IMR-90 (cell line): Measurements from ENCODE around the gene LSM12. TPM values are rescaled to one million over a fixed set of nuclear protein-coding genes. Genes with fewer than 3 reads are reported as not detected.

Experiments
- ATAC-seq: fragments of 200-7000 bp; cut with Tn5 transposase; 2 replicates; pipeline ENCODE4 v1.9.1; 2020; ENCODE audit warnings: low read depth, mild to moderate bottlenecking, moderate library complexity
- BruUV-seq: library from RNA; stranded (reverse); fragments of 400-500 nt; replicated peaks from 2 replicates; lab custom pipeline; 2021; lab: Mats Ljungman, UMichigan
- CTCF ChIA-PET: fragments of 300-600 bp; formaldehyde crosslinking; extraction: SDS; loops from one replicate; lab custom pipeline; 2021; ENCODE audit warnings: antibody characterized with exemption; lab: Yijun Ruan, JAX
- POLR2A ChIA-PET: fragments of 300-600 bp; sonication (Branson Sonifier 250); formaldehyde crosslinking; loops from one replicate; lab custom pipeline; 2022; ENCODE audit warnings: antibody characterized with exemption; ENCODE audit not compliant: unreplicated experiment; lab: Charles Lee
- DNase-seq: peaks from one replicate; pipeline ENCODE4 v3.0.0; 2013
- H2AFZ ChIP-seq: replicated peaks from 2 replicates; pipeline ENCODE3; 2013; ENCODE audit warnings: low read length, mild to moderate bottlenecking; ENCODE audit not compliant: poor library complexity
- H2AK5ac ChIP-seq: 2 replicates; pipeline ENCODE4 v1.6.1; 2013; ENCODE audit warnings: low read depth, low read length, inconsistent platforms
- H2AK9ac ChIP-seq: replicated peaks from 2 replicates; pipeline ENCODE3; 2013; ENCODE audit warnings: mild to moderate bottlenecking, low read depth, low read length, moderate library complexity; ENCODE audit not compliant: poor library complexity
- H2BK120ac ChIP-seq: 2 replicates; pipeline ENCODE4 v1.6.1; 2013; ENCODE audit warnings: low read depth, low read length, inconsistent platforms
- H2BK15ac ChIP-seq: 3 replicates; pipeline ENCODE4 v1.6.1; 2013; ENCODE audit warnings: low read depth, low read length, inconsistent platforms
- H2BK20ac ChIP-seq: 2 replicates; pipeline ENCODE4 v1.6.1; 2013; ENCODE audit warnings: low read depth, mild to moderate bottlenecking, inconsistent platforms, low read length, moderate library complexity
- H2BK5ac ChIP-seq: 2 replicates; pipeline ENCODE4 v1.6.1; 2013; ENCODE audit warnings: mild to moderate bottlenecking, low read depth, low read length, inconsistent platforms; ENCODE audit not compliant: poor library complexity, severe bottlenecking
- H3K14ac ChIP-seq: replicated peaks from 2 replicates; pipeline ENCODE4 v1.6.1; 2013; ENCODE audit warnings: low read depth, low read length, inconsistent platforms
- H3K18ac ChIP-seq: 2 replicates; pipeline ENCODE4 v1.6.1; 2013; ENCODE audit warnings: low read depth, low read length, control low read depth
- H3K23ac ChIP-seq: 2 replicates; pipeline ENCODE4 v1.6.1; 2013; ENCODE audit warnings: low read depth, low read length, inconsistent platforms
- H3K27ac ChIP-seq: 2 replicates; pipeline ENCODE4 v1.5.1; 2013; ENCODE audit warnings: mild to moderate bottlenecking, control low read depth, low read length; ENCODE audit not compliant: insufficient read depth
- H3K27me3 ChIP-seq: 2 replicates; pipeline ENCODE4 v1.6.1; 2013; ENCODE audit warnings: low read length; ENCODE audit not compliant: control insufficient read depth, insufficient read depth
- H3K36me3 ChIP-seq: 2 replicates; pipeline ENCODE4 v1.6.1; 2013; ENCODE audit warnings: low read length, mixed read lengths; ENCODE audit not compliant: control insufficient read depth, insufficient read depth
- H3K4ac ChIP-seq: 2 replicates; pipeline ENCODE4 v1.6.1; 2013; ENCODE audit warnings: low read depth, low read length, inconsistent platforms
- H3K4me1 ChIP-seq: 2 replicates; pipeline ENCODE4 v1.6.1; 2013; ENCODE audit warnings: low read length, mixed read lengths; ENCODE audit not compliant: control insufficient read depth, insufficient read depth
- H3K4me2 ChIP-seq: 2 replicates; pipeline ENCODE4 v1.6.1; 2013; ENCODE audit warnings: low read depth, mild to moderate bottlenecking, control low read depth, low read length, moderate library complexity
- H3K4me3 ChIP-seq: 2 replicates; pipeline ENCODE4 v1.5.1; 2013; ENCODE audit warnings: low read depth, mild to moderate bottlenecking, control low read depth, low read length, moderate library complexity; ENCODE audit not compliant: insufficient read depth
- H3K56ac ChIP-seq: 2 replicates; pipeline ENCODE4 v1.6.1; 2013; ENCODE audit warnings: low read length, inconsistent platforms; ENCODE audit not compliant: insufficient read depth; ENCODE audit errors: extremely low read depth
- H3K79me1 ChIP-seq, 2 experiments: 2 replicates each; pipeline ENCODE4 v1.6.1; 2013; ENCODE audit warnings: low read length in 2 of 2, inconsistent platforms in 1 of 2, low read depth in 1 of 2
- H3K9ac ChIP-seq: 2 replicates; pipeline ENCODE4 v1.6.1; 2013; ENCODE audit warnings: low read depth, low read length, control low read depth
- H3K9me1 ChIP-seq: 2 replicates; pipeline ENCODE4 v1.6.1; 2013; ENCODE audit warnings: low read length, inconsistent platforms; ENCODE audit not compliant: insufficient read depth
- H3K9me3 ChIP-seq: 2 replicates; pipeline ENCODE4 v1.6.1; 2013; ENCODE audit warnings: low read length; ENCODE audit not compliant: control insufficient read depth, insufficient read depth
- H4K20me1 ChIP-seq: 2 replicates; pipeline ENCODE4 v1.6.1; 2013; ENCODE audit warnings: low read length, inconsistent platforms; ENCODE audit not compliant: insufficient read depth
- H4K5ac ChIP-seq: 2 replicates; pipeline ENCODE4 v1.6.1; 2013; ENCODE audit warnings: mild to moderate bottlenecking, low read depth, low read length, control low read depth
- H4K8ac ChIP-seq, 2 experiments: 2 replicates each; pipeline ENCODE4 v1.6.1; 2013; ENCODE audit warnings: low read depth in 2 of 2, low read length in 2 of 2, control low read depth in 1 of 2, inconsistent platforms in 1 of 2
- H4K91ac ChIP-seq: 2 replicates; pipeline ENCODE4 v1.6.1; 2013; ENCODE audit warnings: low read depth, low read length, inconsistent platforms; ENCODE audit not compliant: insufficient read depth
- BHLHE40 ChIP-seq: fragments of 150-350 bp; IDR thresholded peaks from 2 replicates; pipeline ENCODE4 v1.6.1; 2016; ENCODE audit warnings: mild to moderate bottlenecking, low read depth, low read length
- CEBPB ChIP-seq: IDR thresholded peaks from 2 replicates; pipeline ENCODE4 v1.6.1; 2012; ENCODE audit warnings: low read depth, low read length, improper control_type of control experiment
- CHD1 ChIP-seq: IDR thresholded peaks from 2 replicates; pipeline ENCODE4 v1.6.1; 2012; ENCODE audit warnings: low read depth, low read length, improper control_type of control experiment
- FOS ChIP-seq: fragments of 150-350 bp; IDR thresholded peaks from 2 replicates; pipeline ENCODE4 v1.6.1; 2016; ENCODE audit warnings: low read depth, low read length
- MAFK ChIP-seq: IDR thresholded peaks from 2 replicates; pipeline ENCODE4 v1.6.1; 2012; ENCODE audit warnings: low read depth, low read length, improper control_type of control experiment
- MAZ ChIP-seq: IDR thresholded peaks from 2 replicates; pipeline ENCODE4 v1.6.1; 2012; ENCODE audit warnings: low read depth, mild to moderate bottlenecking, low read length, improper control_type of control experiment, moderate library complexity, borderline replicate concordance
- MXI1 ChIP-seq: IDR thresholded peaks from 2 replicates; pipeline ENCODE4 v1.6.1; 2012; ENCODE audit warnings: low read depth, mild to moderate bottlenecking, low read length, moderate library complexity, borderline replicate concordance
- NFE2L2 ChIP-seq: fragments of 150-350 bp; IDR thresholded peaks from 2 replicates; pipeline ENCODE4 v1.6.1; 2016; ENCODE audit warnings: low read depth, mild to moderate bottlenecking, low read length
- POLR2A ChIP-seq: IDR thresholded peaks from 2 replicates; pipeline ENCODE4 v1.6.1; 2012; ENCODE audit warnings: mild to moderate bottlenecking, low read depth, low read length
- RAD21 ChIP-seq: IDR thresholded peaks from 2 replicates; pipeline ENCODE4 v1.6.1; 2012; ENCODE audit warnings: low read length, improper control_type of control experiment
- RCOR1 ChIP-seq: IDR thresholded peaks from 2 replicates; pipeline ENCODE4 v1.6.1; 2012; ENCODE audit warnings: mild to moderate bottlenecking, low read length, improper control_type of control experiment; ENCODE audit not compliant: insufficient replicate concordance
- RFX5 ChIP-seq: IDR thresholded peaks from 2 replicates; pipeline ENCODE4 v1.8.0; 2012; ENCODE audit warnings: low read depth, mild to moderate bottlenecking, low read length, moderate library complexity
- SMC3 ChIP-seq: fragments of 150-350 bp; IDR thresholded peaks from 2 replicates; pipeline ENCODE4 v1.6.1; 2016; ENCODE audit warnings: low read depth, mild to moderate bottlenecking, antibody characterized with exemption, low read length, moderate library complexity
- WGBS, 2 experiments: methylation state at CpG; one replicate each; pipeline versions ENCODE4 v1.1.5 to v1.1.7; 2013; ENCODE audit warnings: missing lambda C conversion rate in 2 of 2; ENCODE audit not compliant: insufficient read length in 1 of 2; ENCODE audit errors: extremely low coverage in 2 of 2; 5-methylcytosine and 5-hydroxymethylcytosine counted together
- dilution Hi-C: fragments of 300-500 bp; cut with HindIII; formaldehyde crosslinking; loops from one replicate; pipeline ENCODE4 v1.14.3; 2018; ENCODE audit warnings: low sequenced_read_pairs; ENCODE audit not compliant: unreplicated experiment
- in situ Hi-C: fragments of 300-500 bp; cut with MboI; formaldehyde crosslinking; loops from 3 replicates; pipeline ENCODE4 v1.14.3; 2019; ENCODE audit warnings: low sequenced_read_pairs, inconsistent platforms, mixed read lengths
- intact Hi-C: fragments of 100-400 bp; cut with micrococcal nuclease; formaldehyde crosslinking; loops from 2 replicates; pipeline ENCODE4 v1.10.0; 2022
- polyA plus RNA-seq, 3 experiments: library from polyadenylated mRNA; depleted of rRNA; stranded (reverse); fragments of >200 nt; gene quantifications; 2 replicates each; pipeline ENCODE4 v1.2.3, GENCODE V29; 2012; ENCODE audit warnings: low replicate concordance in 1 of 3
- total RNA-seq: library from RNA; depleted of rRNA; stranded (reverse); fragments of >200 nt; gene quantifications from 2 replicates; pipeline ENCODE4 v1.2.3, GENCODE V29; 2012
- TF ChIP-seq, protein P1 (sequence below): fragments of 150-350 bp; IDR thresholded peaks from 2 replicates; pipeline ENCODE4 v1.6.1; 2016; ENCODE audit warnings: low read depth, mild to moderate bottlenecking, low read length, moderate library complexity, borderline replicate concordance
- TF ChIP-seq, protein P2 (sequence below): conservative IDR thresholded peaks from 2 replicates; pipeline ENCODE4 v1.5.1; 2012; ENCODE audit warnings: mild to moderate bottlenecking, low read depth, low read length, improper control_type of control experiment
- TF ChIP-seq, protein P3 (sequence below): fragments of 150-350 bp; IDR thresholded peaks from 2 replicates; pipeline ENCODE4 v1.6.1; 2017; ENCODE audit warnings: mild to moderate bottlenecking, antibody characterized with exemption, low read length, low read depth

LSM12 gene
- total and polyA plus RNA-seq, 2 of the 4 experiments (the other 2 are of a cell fraction) = 38.0 to 41.0 TPM

DNA sequence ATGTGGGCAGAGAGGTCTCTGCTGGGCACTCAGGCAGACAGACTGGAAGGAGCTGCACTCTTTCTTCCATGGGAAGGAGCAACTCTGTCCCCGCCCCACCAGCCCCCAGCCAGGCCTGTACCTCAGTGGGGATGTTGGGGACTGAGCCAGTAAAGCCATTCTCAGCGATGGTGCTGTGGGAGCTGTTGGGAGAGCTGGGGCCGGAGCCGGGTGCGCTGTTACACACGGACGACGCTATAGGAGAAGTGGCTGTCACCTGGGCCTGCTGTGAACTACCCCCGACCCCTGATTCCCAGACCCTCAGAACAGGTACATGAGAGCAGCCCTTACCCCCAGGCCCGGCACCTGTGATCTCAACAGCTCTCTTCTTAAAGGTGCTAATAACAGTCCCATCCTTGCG, 25.6 kb upstream of the LSM12 start:
- peak overlapping the region; percentile 7 for H2AFZ ChIP-seq
- no peak overlapping the region for H2BK15ac ChIP-seq
- H3K9me3 ChIP-seq = no peaks in the 10 kb centered on the region
- peaks cover 8% of the 10 kb centered on the region; the same call in 1 of the 2 replicates for H4K20me1 ChIP-seq
- no peak overlapping the region for H2AK9ac ChIP-seq
- DNase-seq = no peak
- no peak overlapping the region for H3K9ac ChIP-seq
- no peak overlapping the region for H3K4ac ChIP-seq
- in situ Hi-C loops = no loop called here
- no peaks in the 10 kb centered on the region for H3K27me3 ChIP-seq
- WGBS, 2 experiments = 91% methylated on average over 8 of the region's 11 CpGs; no CpG with 5 or more reads in 1 of the 2 experiments
- peaks cover 30% of the 10 kb centered on the region for H3K36me3 ChIP-seq
- H3K79me1 ChIP-seq = peaks cover 5 to 65% of the 10 kb centered on the region in 2 experiments
- no peak overlapping the region for H3K27ac ChIP-seq
- no TSS peak for BruUV-seq
- H3K4me2 ChIP-seq = no peak overlapping the region
- intact Hi-C loops = no loop called here
- no peak overlapping the region for H2AK5ac ChIP-seq
- POLR2A ChIA-PET = no interaction called here
- no peak overlapping the region for H3K23ac ChIP-seq
- H4K91ac ChIP-seq = no peak overlapping the region
- no peak overlapping the region for H4K8ac ChIP-seq
- H3K14ac ChIP-seq = no peak overlapping the region
- no peak overlapping the region for H2BK20ac ChIP-seq
- H4K5ac ChIP-seq = no peak overlapping the region
- peaks cover 9% of the 10 kb centered on the region for H3K9me1 ChIP-seq
- H3K4me1 ChIP-seq = peaks cover 17% of the 10 kb centered on the region
- TF ChIP-seq, protein P1, sequence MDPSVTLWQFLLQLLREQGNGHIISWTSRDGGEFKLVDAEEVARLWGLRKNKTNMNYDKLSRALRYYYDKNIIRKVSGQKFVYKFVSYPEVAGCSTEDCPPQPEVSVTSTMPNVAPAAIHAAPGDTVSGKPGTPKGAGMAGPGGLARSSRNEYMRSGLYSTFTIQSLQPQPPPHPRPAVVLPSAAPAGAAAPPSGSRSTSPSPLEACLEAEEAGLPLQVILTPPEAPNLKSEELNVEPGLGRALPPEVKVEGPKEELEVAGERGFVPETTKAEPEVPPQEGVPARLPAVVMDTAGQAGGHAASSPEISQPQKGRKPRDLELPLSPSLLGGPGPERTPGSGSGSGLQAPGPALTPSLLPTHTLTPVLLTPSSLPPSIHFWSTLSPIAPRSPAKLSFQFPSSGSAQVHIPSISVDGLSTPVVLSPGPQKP = no peak
- TF ChIP-seq MXI1 (no peak), BHLHE40 (no peak), POLR2A (no peak), SMC3 (no peak), RFX5 (no peak), RAD21 (no peak), NFE2L2 (no peak), FOS (no peak), CHD1 (no peak), CEBPB (no peak), MAZ (no peak), MAFK (no peak), RCOR1 (no peak)
- TF ChIP-seq, protein P2, sequence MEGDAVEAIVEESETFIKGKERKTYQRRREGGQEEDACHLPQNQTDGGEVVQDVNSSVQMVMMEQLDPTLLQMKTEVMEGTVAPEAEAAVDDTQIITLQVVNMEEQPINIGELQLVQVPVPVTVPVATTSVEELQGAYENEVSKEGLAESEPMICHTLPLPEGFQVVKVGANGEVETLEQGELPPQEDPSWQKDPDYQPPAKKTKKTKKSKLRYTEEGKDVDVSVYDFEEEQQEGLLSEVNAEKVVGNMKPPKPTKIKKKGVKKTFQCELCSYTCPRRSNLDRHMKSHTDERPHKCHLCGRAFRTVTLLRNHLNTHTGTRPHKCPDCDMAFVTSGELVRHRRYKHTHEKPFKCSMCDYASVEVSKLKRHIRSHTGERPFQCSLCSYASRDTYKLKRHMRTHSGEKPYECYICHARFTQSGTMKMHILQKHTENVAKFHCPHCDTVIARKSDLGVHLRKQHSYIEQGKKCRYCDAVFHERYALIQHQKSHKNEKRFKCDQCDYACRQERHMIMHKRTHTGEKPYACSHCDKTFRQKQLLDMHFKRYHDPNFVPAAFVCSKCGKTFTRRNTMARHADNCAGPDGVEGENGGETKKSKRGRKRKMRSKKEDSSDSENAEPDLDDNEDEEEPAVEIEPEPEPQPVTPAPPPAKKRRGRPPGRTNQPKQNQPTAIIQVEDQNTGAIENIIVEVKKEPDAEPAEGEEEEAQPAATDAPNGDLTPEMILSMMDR = no peak
- TF ChIP-seq, protein P3, sequence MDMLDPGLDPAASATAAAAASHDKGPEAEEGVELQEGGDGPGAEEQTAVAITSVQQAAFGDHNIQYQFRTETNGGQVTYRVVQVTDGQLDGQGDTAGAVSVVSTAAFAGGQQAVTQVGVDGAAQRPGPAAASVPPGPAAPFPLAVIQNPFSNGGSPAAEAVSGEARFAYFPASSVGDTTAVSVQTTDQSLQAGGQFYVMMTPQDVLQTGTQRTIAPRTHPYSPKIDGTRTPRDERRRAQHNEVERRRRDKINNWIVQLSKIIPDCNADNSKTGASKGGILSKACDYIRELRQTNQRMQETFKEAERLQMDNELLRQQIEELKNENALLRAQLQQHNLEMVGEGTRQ = no peak
- CTCF ChIA-PET = no interaction called here
- no peak overlapping the region for H3K56ac ChIP-seq
- H2BK120ac ChIP-seq = no peak overlapping the region
- H3K4me3 ChIP-seq = no peak overlapping the region
- no peak for ATAC-seq
- dilution Hi-C loops = no loop called here
- no peak overlapping the region for H3K18ac ChIP-seq
- H2BK5ac ChIP-seq = no peak overlapping the region
